ENCODE data around the gene S100A16. TPM values are rescaled to one million over a fixed set of nuclear protein-coding genes. Genes with fewer than 3 reads are reported as not detected.

Gene S100A16
- total and polyA plus RNA-seq, 12 donors, result 26.2 to 128 (median 76.2) TPM

GRCh38 chr1:153626904-153627714 lies 14.2 kb upstream of the S100A16 start, which contains the start of gene S100A13:
Gene S100A13, minus strand, starts transcription at chr1:153627505. Its CDS starts 1,033 bp downstream, at chr1:153626472.
- intact Hi-C loops (cut with DNase I), result no loop called here
- H3K27ac ChIP-seq, result peak within 1 kb of the TSS in 4 of 5 donors; percentile 39 to 91 (median 72)
- no peaks in the 10 kb centered on the region for H3K9me3 ChIP-seq (replicated peaks in 1 of 3)

GRCh38 chr1:153626477-153626903 lies 13.6 kb upstream of the S100A16 start:
- intact Hi-C loops (cut with DNase I), result no loop called here
- H3K27me3 ChIP-seq, result no peaks in the 10 kb centered on the region
- peaks cover 11 to 24% of the 10 kb centered on the region in 2 donors for H3K4me1 ChIP-seq (replicated peaks in 1 of 2)
- no peaks in the 10 kb centered on the region for H3K36me3 ChIP-seq (replicated peaks in 1 of 2)
- H3K9me3 ChIP-seq (replicated peaks in 1 of 3), result no peaks in the 10 kb centered on the region
- no peak for DNase-seq
- H3K4me3 ChIP-seq, result peak overlapping the region in 2 of 4 donors; percentile 30 to 41
- WGBS, 4 donors, result 20 to 80% (median 66%) methylated on average over 1 to 3 of the region's 3 CpGs
- TF ChIP-seq, protein P1, sequence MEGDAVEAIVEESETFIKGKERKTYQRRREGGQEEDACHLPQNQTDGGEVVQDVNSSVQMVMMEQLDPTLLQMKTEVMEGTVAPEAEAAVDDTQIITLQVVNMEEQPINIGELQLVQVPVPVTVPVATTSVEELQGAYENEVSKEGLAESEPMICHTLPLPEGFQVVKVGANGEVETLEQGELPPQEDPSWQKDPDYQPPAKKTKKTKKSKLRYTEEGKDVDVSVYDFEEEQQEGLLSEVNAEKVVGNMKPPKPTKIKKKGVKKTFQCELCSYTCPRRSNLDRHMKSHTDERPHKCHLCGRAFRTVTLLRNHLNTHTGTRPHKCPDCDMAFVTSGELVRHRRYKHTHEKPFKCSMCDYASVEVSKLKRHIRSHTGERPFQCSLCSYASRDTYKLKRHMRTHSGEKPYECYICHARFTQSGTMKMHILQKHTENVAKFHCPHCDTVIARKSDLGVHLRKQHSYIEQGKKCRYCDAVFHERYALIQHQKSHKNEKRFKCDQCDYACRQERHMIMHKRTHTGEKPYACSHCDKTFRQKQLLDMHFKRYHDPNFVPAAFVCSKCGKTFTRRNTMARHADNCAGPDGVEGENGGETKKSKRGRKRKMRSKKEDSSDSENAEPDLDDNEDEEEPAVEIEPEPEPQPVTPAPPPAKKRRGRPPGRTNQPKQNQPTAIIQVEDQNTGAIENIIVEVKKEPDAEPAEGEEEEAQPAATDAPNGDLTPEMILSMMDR (IDR thresholded peaks at IDR 0.05), result no peak
- no peak for TF ChIP-seq POLR2A (IDR thresholded peaks at IDR 0.05)
- H3K27ac ChIP-seq, result peak overlapping the region in 3 of 5 donors; percentile 61 to 91 (median 82)

More at GRCh38 chr1:153626904-153627714, 14.2 kb upstream of the S100A16 start, which contains the start of gene S100A13:
- H3K4me1 ChIP-seq (replicated peaks in 1 of 2), result peaks cover 11 to 24% of the 10 kb centered on the region in 2 donors
- peak; percentile 74 to 93 (median 86) for DNase-seq
- H3K4me3 ChIP-seq, result peak within 1 kb of the TSS in 3 of 4 donors; percentile 30 to 52 (median 41)
- no peaks in the 10 kb centered on the region for H3K36me3 ChIP-seq (replicated peaks in 1 of 2)
- H3K27me3 ChIP-seq, result no peaks in the 10 kb centered on the region
- TF ChIP-seq, protein P1 (IDR thresholded peaks at IDR 0.05), result peak; percentile 43 to 69 (median 54)
- peak in 1 of 2 donors; percentile 61 for TF ChIP-seq POLR2A (IDR thresholded peaks at IDR 0.05)
- 7 to 35% (median 18%) methylated on average over 9 to 28 of the region's 28 CpGs for WGBS, 4 donors

DNA sequence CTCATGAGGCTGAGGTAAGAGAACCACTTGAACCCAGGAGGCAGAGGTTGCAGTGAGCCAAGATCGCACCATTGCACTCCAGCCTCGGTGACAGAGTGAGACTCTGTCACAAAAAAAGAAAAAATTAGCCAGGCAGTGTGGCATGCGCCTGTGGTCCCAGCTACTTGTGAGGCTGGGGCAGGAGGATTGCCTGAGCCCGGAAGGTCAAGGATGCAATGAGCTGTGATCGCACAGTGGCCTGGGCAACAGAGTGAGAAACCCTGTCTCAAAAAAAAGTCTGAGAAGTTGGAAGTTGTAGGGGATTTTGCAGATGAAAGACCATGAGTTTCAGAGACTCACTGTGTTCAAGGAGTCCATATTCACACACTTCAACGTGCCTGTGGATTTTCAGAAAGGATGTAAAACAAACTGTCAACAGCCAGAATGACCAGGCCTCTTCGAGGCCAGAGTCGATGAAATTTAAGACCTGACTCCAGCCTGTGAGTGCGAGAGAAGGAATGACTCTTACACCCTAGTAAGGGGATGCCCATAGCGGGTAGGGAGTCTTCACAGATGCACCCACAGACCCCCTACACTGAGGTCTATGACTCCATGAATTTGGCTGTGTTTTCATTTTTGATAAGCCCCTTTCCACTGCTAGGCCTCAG lies 12.2 kb upstream of the S100A16 start:
- Histone ChIP-seq H3K27ac (no peak overlapping the region), H3K4me3 (no peak overlapping the region), H3K9me3 (replicated peaks in 1 of 3) (no peaks in the 10 kb centered on the region), H3K27me3 (no peaks in the 10 kb centered on the region), H3K4me1 (replicated peaks in 1 of 2) (peaks cover 11 to 24% of the 10 kb centered on the region in 2 donors), H3K36me3 (replicated peaks in 1 of 2) (no peaks in the 10 kb centered on the region)
- no peak for DNase-seq
- TF ChIP-seq POLR2A (IDR thresholded peaks at IDR 0.05), result no peak
- TF ChIP-seq, protein P1 (IDR thresholded peaks at IDR 0.05), result no peak
- intact Hi-C loops (cut with DNase I), result no loop called here
- 91 to 94% (median 91%) methylated on average over 10 of the region's 10 CpGs for WGBS, 4 donors

DNA sequence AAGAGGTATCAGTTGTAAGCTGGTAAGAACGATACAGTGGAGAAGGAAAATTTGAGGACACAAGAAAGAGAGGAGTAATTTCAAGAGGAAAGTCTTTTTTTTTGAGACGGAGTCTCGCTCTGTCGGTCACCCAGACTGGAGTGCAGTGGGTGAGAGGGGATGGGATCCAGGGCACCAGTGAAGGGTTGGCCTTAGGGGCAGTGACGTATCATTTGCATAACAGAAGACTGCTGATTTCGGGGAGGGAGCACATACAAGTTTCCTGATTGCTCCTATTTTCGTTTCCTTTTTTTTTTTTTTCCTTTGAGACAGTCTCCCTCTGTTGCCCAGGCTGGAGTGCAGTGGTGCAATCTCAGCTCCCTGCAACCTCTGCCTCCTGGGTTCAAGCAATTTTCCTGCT lies 10.2 kb upstream of the S100A16 start:
- intact Hi-C loops (cut with DNase I), result no loop called here
- peaks cover 0 to 4% of the 10 kb centered on the region in 2 donors for H3K36me3 ChIP-seq (replicated peaks in 1 of 2)

More for the DNA sequence above, 10.2 kb upstream of the S100A16 start:
- Histone ChIP-seq H3K9me3 (replicated peaks in 1 of 3) (no peaks in the 10 kb centered on the region), H3K4me1 (replicated peaks in 1 of 2) (peaks cover 11 to 24% of the 10 kb centered on the region in 2 donors), H3K27ac (no peak overlapping the region), H3K4me3 (no peak overlapping the region), H3K27me3 (no peaks in the 10 kb centered on the region)
- no peak for DNase-seq
- 72 to 80% (median 77%) methylated on average over 7 of the region's 7 CpGs for WGBS, 4 donors
- no peak for TF ChIP-seq POLR2A (IDR thresholded peaks at IDR 0.05)
- TF ChIP-seq, protein P1 (IDR thresholded peaks at IDR 0.05), result no peak
